A673 (cell line): ENCODE data around the gene PRR22. TPM values are rescaled to one million over a fixed set of nuclear protein-coding genes. Genes with fewer than 3 reads are reported as not detected.
A peak's percentile ranks its signal among the peaks of the same experiment; 100 is the strongest.

ENCODE experiments used
- BruUV-seq: library from RNA; stranded (reverse); fragments of 400-500 nt; replicated peaks from 2 replicates; lab custom pipeline; 2021; lab: Mats Ljungman, UMichigan
- CTCF ChIA-PET: fragments of 300-600 bp; sonication (Branson Sonifier 250); formaldehyde crosslinking; loops from one replicate; lab custom pipeline; 2022; ENCODE audit warnings: antibody characterized with exemption; lab: Charles Lee
- POLR2A ChIA-PET: fragments of 300-600 bp; sonication (Branson Sonifier 250); formaldehyde crosslinking; loops from one replicate; lab custom pipeline; 2022; ENCODE audit warnings: antibody characterized with exemption; ENCODE audit not compliant: low non-redundant PET; lab: Charles Lee
- DNase-seq: peaks from one replicate; pipeline ENCODE4 v3.0.0-alpha.2; 2015; ENCODE audit warnings: low spot score
- H3K27ac ChIP-seq: fragments of 200-600 bp; sonication (generic); 2 replicates; pipeline ENCODE4 v1.5.1; 2016; ENCODE audit warnings: mixed run types, low read depth, mild to moderate bottlenecking, mixed read lengths, antibody characterized with exemption, low read length; ENCODE audit not compliant: poor library complexity, severe bottlenecking
- H3K27me3 ChIP-seq: fragments of 200-600 bp; sonication (generic); replicated peaks from 2 replicates; pipeline ENCODE4 v1.6.1; 2017; ENCODE audit warnings: mixed run types, low read depth, mild to moderate bottlenecking, mixed read lengths, antibody characterized with exemption, low read length; ENCODE audit not compliant: insufficient read depth, poor library complexity
- H3K36me3 ChIP-seq: fragments of 200-600 bp; sonication (generic); 2 replicates; pipeline ENCODE4 v1.6.1; 2016; ENCODE audit warnings: mixed run types, mild to moderate bottlenecking, mixed read lengths, antibody characterized with exemption, low read length; ENCODE audit not compliant: insufficient read depth, poor library complexity, severe bottlenecking
- H3K4me1 ChIP-seq: fragments of 200-600 bp; sonication (generic); 2 replicates; pipeline ENCODE4 v1.6.1; 2017; ENCODE audit warnings: mixed run types, mild to moderate bottlenecking, mixed read lengths, antibody characterized with exemption, low read length; ENCODE audit not compliant: insufficient read depth, poor library complexity, severe bottlenecking
- H3K4me3 ChIP-seq: fragments of 200-600 bp; sonication (generic); 2 replicates; pipeline ENCODE4 v1.5.1; 2016; ENCODE audit warnings: low read depth, mixed run types, mild to moderate bottlenecking, mixed read lengths, low read length; ENCODE audit not compliant: poor library complexity, severe bottlenecking
- H3K9me3 ChIP-seq: fragments of 200-600 bp; sonication (generic); 2 replicates; pipeline ENCODE4 v1.6.1; 2016; ENCODE audit warnings: mixed run types, low read depth, mild to moderate bottlenecking, mixed read lengths, antibody characterized with exemption, low read length; ENCODE audit not compliant: poor library complexity, severe bottlenecking
- CTCF ChIP-seq: fragments of 300-800, 200-600 bp; sonication (generic); conservative IDR thresholded peaks from 2 replicates; pipeline ENCODE4 v1.5.1; 2017; ENCODE audit warnings: low read depth, mild to moderate bottlenecking, antibody characterized with exemption, low read length, moderate library complexity, mixed read lengths
- EZH2 ChIP-seq: fragments of 200-600 bp; sonication (generic); IDR thresholded peaks from 2 replicates; pipeline ENCODE4 v1.6.1; 2017; ENCODE audit warnings: borderline replicate concordance, low read depth, mild to moderate bottlenecking, mixed read lengths, antibody characterized with exemption, low read length; ENCODE audit not compliant: poor library complexity, severe bottlenecking
- intact Hi-C: fragments of 100-400 bp; cut with micrococcal nuclease; formaldehyde crosslinking; loops from one replicate; pipeline ENCODE4 v1.10.0; 2022; ENCODE audit not compliant: unreplicated experiment
- total RNA-seq: library from RNA; stranded (reverse); gene quantifications from 2 replicates; pipeline ENCODE4 v1.2.3, GENCODE V29; 2021

Gene PRR22
- total RNA-seq, 1 experiment from 2014 or later = 8.2 TPM

- intact Hi-C loops = no loop called here
- H3K27ac ChIP-seq = peak overlapping the region; percentile 89
- H3K9me3 ChIP-seq = no peaks in the 10 kb centered on the region
- H3K4me3 ChIP-seq = peak overlapping the region; percentile 61
- H3K27me3 ChIP-seq = no peaks in the 10 kb centered on the region
- CTCF ChIA-PET = interaction anchor here (1.1 to 2.7 kb wide), 2 partner anchors 24 to 108 kb away, joined by 3 to 20 read pairs; partner anchors contain the start of genes CATSPERD and LONP1
- no TSS peak for BruUV-seq
- peaks cover 22% of the 10 kb centered on the region for H3K4me1 ChIP-seq
- peak; percentile 96 for DNase-seq
- POLR2A ChIA-PET = interaction anchor here (0.5 to 1.4 kb wide), 2 partner anchors 47 to 77 kb away, joined by 3 to 6 read pairs; partner anchors contain the start of gene VMAC
- no peak for TF ChIP-seq CTCF
- no peak for TF ChIP-seq EZH2
- H3K36me3 ChIP-seq = no peaks in the 10 kb centered on the region
These were observed 43.5 kb upstream of the PRR22 start for GRCh38 chr19:5827891-5828660.

GRCh38 chr19:5827342-5827890 lies 42.9 kb upstream of the PRR22 start:
- Histone ChIP-seq H3K4me1 (peaks cover 22% of the 10 kb centered on the region), H3K27me3 (no peaks in the 10 kb centered on the region), H3K9me3 (no peaks in the 10 kb centered on the region), H3K27ac (peak overlapping the region; percentile 89), H3K4me3 (peak overlapping the region; percentile 61), H3K36me3 (no peaks in the 10 kb centered on the region)
- POLR2A ChIA-PET = interaction anchor here (1.4 kb wide), 1 partner anchor 77 kb away, joined by 6 read pairs; the partner anchor contains the start of gene VMAC
- BruUV-seq = no TSS peak
- DNase-seq = no peak
- TF ChIP-seq EZH2 (no peak), CTCF (no peak)
- intact Hi-C loops = no loop called here
- CTCF ChIA-PET = interaction anchor here (1.1 to 2.7 kb wide), 2 partner anchors 23 to 107 kb away, joined by 3 to 20 read pairs; partner anchors contain the start of genes CATSPERD and LONP1

- ChIA-PET CTCF (interaction anchor here (1.1 to 2.7 kb wide), 2 partner anchors 23 to 107 kb away, joined by 3 to 20 read pairs; partner anchors contain the start of genes CATSPERD and LONP1), POLR2A (no interaction called here)
- Histone ChIP-seq H3K4me3 (peak overlapping the region; percentile 61), H3K36me3 (no peaks in the 10 kb centered on the region), H3K9me3 (no peaks in the 10 kb centered on the region), H3K27me3 (no peaks in the 10 kb centered on the region), H3K27ac (peak overlapping the region; percentile 51), H3K4me1 (peaks cover 22% of the 10 kb centered on the region)
- no TSS peak for BruUV-seq
- no peak for TF ChIP-seq EZH2
- peak; percentile 59 for TF ChIP-seq CTCF
- peak; percentile 93 for DNase-seq
- intact Hi-C loops = no loop called here
These were observed 42.2 kb upstream of the PRR22 start for GRCh38 chr19:5826531-5827341.
